Measurements from ENCODE around the gene SV2B. TPM values are rescaled to one million over a fixed set of nuclear protein-coding genes. Genes with fewer than 3 reads are reported as not detected.

Gene SV2B
- total and polyA plus RNA-seq, 2 experiments from 2014 or later = 0.06 to 0.76 TPM

DNA sequence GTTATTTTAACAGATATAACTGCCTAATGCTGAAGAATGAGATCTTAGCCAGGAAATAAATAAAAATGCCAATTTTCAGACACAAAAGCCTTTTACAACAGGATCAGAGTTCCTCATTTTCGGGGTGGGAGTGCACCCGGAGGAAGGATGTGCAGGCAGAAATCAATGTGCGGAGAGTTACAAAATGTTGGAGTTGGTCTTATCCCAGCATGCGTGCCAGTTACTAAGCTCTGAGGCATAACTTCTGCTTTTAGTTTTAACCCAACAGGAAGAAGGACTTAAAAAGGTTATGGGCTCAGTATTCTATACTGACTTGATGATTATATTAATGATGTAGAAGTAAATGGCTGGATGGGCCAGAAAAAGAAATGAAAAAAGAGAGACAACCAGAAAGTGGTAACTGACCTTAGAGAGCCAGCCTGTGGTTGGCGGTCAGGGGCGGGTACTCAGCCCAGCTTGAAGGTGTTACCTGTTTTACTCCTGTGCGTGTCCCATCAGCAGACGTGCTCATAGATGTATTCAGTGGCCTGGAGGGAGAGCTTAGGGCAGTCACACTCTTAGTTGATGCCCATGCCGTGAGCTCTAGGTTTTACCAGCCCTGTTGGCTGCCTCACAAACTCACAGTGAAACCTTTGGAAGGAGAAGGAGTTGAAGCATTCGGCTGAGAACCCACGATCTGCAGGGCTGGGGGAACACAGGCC is 164.7 kb downstream of the SV2B start:
- no peaks in the 10 kb centered on the region for H3K9me3 Mint-ChIP-seq
- Histone ChIP-seq H3F3A (replicated peaks; ENCODE audit: low read depth) (no peaks in the 10 kb centered on the region), H3K27ac (ENCODE audit: low read depth) (no peak overlapping the region), H3K4me2 (no peak overlapping the region), H3K4me1 (ENCODE audit: insufficient read depth) (no peaks in the 10 kb centered on the region), H3K9me2 (ENCODE audit: insufficient read depth) (peaks cover 3% of the 10 kb centered on the region; the same call in 1 of the 2 replicates), H3K36me3 (ENCODE audit: insufficient read depth) (no peaks in the 10 kb centered on the region), H3K4me3 (no peak overlapping the region), H3K27me3 (ENCODE audit: insufficient read depth) (no peaks in the 10 kb centered on the region), H4K20me1 (replicated peaks; ENCODE audit: insufficient read depth) (no peaks in the 10 kb centered on the region), H2AFZ (no peak overlapping the region), H3K79me2 (replicated peaks; ENCODE audit: insufficient read depth) (no peaks in the 10 kb centered on the region)
- TF ChIP-seq EZH2phosphoT487 (IDR thresholded peaks at IDR 0.05; ENCODE audit: unreplicated experiment) = no peak
- TF ChIP-seq JUNB (IDR thresholded peaks at IDR 0.05; ENCODE audit: unreplicated experiment) = no peak
- TF ChIP-seq ZNF114 (CRISPR knock-in tag; IDR thresholded peaks at IDR 0.05) = no peak
- H3K36me3 Mint-ChIP-seq (ENCODE audit: low read depth) = no peaks in the 10 kb centered on the region
- H3K4me3 Mint-ChIP-seq = no peak overlapping the region
- peaks cover 1% of the 10 kb centered on the region for H3K27me3 Mint-ChIP-seq (ENCODE audit: insufficient read depth, low read depth, poor library complexity)
- no peak for ATAC-seq
- DNase-seq (ENCODE audit: low spot score) = no peak
- no peaks in the 10 kb centered on the region for H3K4me1 Mint-ChIP-seq
- no peak overlapping the region for H3K27ac Mint-ChIP-seq

DNA sequence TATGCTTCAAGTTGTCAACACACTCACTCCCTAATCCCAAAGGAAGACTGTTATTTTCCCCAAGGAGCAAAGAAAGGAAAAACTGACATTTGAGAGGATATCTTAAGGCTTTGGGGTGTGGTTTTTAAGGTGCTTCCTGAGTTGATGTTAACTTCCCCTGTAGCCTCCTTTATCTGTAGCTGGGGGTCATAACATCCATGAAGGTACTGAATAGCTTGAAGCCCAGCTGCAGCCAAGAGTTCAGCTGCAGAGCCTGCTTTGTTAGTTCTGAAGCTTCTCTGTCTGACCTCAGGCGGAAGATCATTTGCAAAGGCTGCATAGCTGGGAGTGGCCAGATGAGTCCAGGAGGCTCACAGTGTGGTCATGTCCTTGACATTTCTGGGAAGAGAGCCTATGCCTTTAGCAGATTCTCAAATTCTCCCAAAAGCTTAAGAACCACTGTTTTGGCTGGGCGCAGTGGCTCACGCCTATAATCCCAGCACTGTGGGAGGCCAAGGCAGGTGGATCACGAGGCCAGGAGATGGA is 165.4 kb downstream of the SV2B start:
- H3K36me3 ChIP-seq (ENCODE audit: insufficient read depth) = no peaks in the 10 kb centered on the region
- H3K27me3 Mint-ChIP-seq (ENCODE audit: insufficient read depth, low read depth, poor library complexity) = peaks cover 1% of the 10 kb centered on the region
- H3K27ac ChIP-seq (ENCODE audit: low read depth) = no peak overlapping the region
- H3K79me2 ChIP-seq (replicated peaks; ENCODE audit: insufficient read depth) = no peaks in the 10 kb centered on the region
- DNase-seq (ENCODE audit: low spot score) = no peak
- H3K36me3 Mint-ChIP-seq (ENCODE audit: low read depth) = no peaks in the 10 kb centered on the region
- H3K4me3 ChIP-seq = no peak overlapping the region
- ATAC-seq = no peak
- no peak overlapping the region for H3K4me3 Mint-ChIP-seq
- no peaks in the 10 kb centered on the region for H3K27me3 ChIP-seq (ENCODE audit: insufficient read depth)
- H3K27ac Mint-ChIP-seq = no peak overlapping the region
- H3K4me2 ChIP-seq = no peak overlapping the region
- H3K9me3 Mint-ChIP-seq = no peaks in the 10 kb centered on the region
- peaks cover 3% of the 10 kb centered on the region; the same call in 1 of the 2 replicates for H3K9me2 ChIP-seq (ENCODE audit: insufficient read depth)
- H3K4me1 ChIP-seq (ENCODE audit: insufficient read depth) = no peaks in the 10 kb centered on the region
- no peak overlapping the region for H2AFZ ChIP-seq
- no peaks in the 10 kb centered on the region for H4K20me1 ChIP-seq (replicated peaks; ENCODE audit: insufficient read depth)
- no peaks in the 10 kb centered on the region for H3K4me1 Mint-ChIP-seq
- H3F3A ChIP-seq (replicated peaks; ENCODE audit: low read depth) = no peaks in the 10 kb centered on the region
- TF ChIP-seq JUNB (IDR thresholded peaks at IDR 0.05; ENCODE audit: unreplicated experiment) (no peak), EZH2phosphoT487 (IDR thresholded peaks at IDR 0.05; ENCODE audit: unreplicated experiment) (no peak), ZNF331 (CRISPR knock-in tag; IDR thresholded peaks at IDR 0.05; ENCODE audit: low read depth) (no peak), STAT1 (IDR thresholded peaks at IDR 0.05; ENCODE audit: unreplicated experiment) (no peak), EZH2 (IDR thresholded peaks at IDR 0.05; ENCODE audit: low read depth, unreplicated experiment) (no peak), NANOG (IDR thresholded peaks at IDR 0.05; ENCODE audit: borderline replicate concordance) (no peak), POLR2AphosphoS5 (IDR thresholded peaks at IDR 0.05; ENCODE audit: low read depth) (no peak), ZNF114 (CRISPR knock-in tag; IDR thresholded peaks at IDR 0.05) (no peak)
- TF ChIP-seq, protein P1, sequence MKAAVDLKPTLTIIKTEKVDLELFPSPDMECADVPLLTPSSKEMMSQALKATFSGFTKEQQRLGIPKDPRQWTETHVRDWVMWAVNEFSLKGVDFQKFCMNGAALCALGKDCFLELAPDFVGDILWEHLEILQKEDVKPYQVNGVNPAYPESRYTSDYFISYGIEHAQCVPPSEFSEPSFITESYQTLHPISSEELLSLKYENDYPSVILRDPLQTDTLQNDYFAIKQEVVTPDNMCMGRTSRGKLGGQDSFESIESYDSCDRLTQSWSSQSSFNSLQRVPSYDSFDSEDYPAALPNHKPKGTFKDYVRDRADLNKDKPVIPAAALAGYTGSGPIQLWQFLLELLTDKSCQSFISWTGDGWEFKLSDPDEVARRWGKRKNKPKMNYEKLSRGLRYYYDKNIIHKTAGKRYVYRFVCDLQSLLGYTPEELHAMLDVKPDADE (IDR thresholded peaks at IDR 0.05) = no peak
- TF ChIP-seq, protein P2, sequence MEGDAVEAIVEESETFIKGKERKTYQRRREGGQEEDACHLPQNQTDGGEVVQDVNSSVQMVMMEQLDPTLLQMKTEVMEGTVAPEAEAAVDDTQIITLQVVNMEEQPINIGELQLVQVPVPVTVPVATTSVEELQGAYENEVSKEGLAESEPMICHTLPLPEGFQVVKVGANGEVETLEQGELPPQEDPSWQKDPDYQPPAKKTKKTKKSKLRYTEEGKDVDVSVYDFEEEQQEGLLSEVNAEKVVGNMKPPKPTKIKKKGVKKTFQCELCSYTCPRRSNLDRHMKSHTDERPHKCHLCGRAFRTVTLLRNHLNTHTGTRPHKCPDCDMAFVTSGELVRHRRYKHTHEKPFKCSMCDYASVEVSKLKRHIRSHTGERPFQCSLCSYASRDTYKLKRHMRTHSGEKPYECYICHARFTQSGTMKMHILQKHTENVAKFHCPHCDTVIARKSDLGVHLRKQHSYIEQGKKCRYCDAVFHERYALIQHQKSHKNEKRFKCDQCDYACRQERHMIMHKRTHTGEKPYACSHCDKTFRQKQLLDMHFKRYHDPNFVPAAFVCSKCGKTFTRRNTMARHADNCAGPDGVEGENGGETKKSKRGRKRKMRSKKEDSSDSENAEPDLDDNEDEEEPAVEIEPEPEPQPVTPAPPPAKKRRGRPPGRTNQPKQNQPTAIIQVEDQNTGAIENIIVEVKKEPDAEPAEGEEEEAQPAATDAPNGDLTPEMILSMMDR (conservative IDR thresholded peaks at IDR 0.05; ENCODE audit: low read depth in 2 of 2) = no peak
- TF ChIP-seq, protein P3, sequence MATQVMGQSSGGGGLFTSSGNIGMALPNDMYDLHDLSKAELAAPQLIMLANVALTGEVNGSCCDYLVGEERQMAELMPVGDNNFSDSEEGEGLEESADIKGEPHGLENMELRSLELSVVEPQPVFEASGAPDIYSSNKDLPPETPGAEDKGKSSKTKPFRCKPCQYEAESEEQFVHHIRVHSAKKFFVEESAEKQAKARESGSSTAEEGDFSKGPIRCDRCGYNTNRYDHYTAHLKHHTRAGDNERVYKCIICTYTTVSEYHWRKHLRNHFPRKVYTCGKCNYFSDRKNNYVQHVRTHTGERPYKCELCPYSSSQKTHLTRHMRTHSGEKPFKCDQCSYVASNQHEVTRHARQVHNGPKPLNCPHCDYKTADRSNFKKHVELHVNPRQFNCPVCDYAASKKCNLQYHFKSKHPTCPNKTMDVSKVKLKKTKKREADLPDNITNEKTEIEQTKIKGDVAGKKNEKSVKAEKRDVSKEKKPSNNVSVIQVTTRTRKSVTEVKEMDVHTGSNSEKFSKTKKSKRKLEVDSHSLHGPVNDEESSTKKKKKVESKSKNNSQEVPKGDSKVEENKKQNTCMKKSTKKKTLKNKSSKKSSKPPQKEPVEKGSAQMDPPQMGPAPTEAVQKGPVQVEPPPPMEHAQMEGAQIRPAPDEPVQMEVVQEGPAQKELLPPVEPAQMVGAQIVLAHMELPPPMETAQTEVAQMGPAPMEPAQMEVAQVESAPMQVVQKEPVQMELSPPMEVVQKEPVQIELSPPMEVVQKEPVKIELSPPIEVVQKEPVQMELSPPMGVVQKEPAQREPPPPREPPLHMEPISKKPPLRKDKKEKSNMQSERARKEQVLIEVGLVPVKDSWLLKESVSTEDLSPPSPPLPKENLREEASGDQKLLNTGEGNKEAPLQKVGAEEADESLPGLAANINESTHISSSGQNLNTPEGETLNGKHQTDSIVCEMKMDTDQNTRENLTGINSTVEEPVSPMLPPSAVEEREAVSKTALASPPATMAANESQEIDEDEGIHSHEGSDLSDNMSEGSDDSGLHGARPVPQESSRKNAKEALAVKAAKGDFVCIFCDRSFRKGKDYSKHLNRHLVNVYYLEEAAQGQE (IDR thresholded peaks at IDR 0.05; ENCODE audit: unreplicated experiment) = no peak
